Activated T-helper 2 cell treated with anti-CD3 and anti-CD28 coated beads, Interferon-gamma antibody, Interleukin-2, Interleukin-4, amounts not matched to agents 10 μg/mL and 5 μg/mL and 100 μg/mL, durations not matched to agents 14 hours and 24 hours and 36 hours (primary cell): ENCODE data around the gene PSMB9. TPM values are rescaled to one million over a fixed set of nuclear protein-coding genes. Genes with fewer than 3 reads are reported as not detected.
"Not testable (repeated sequence)": the region's sequence is repeated elsewhere in the genome, so short reads cannot be mapped to it uniquely, and the experiment has no call there.

Experiments
- DNase-seq: peaks from one replicate; pipeline ENCODE4 v3.0.0; 2021; ENCODE audit warnings: low spot score
- H3K27ac Mint-ChIP-seq: one replicate; pipeline ENCODE4 v1.8.0; 2021; ENCODE audit warnings: mixed read lengths
- H3K27me3 Mint-ChIP-seq: one replicate; pipeline ENCODE4 v1.8.0; 2021; ENCODE audit warnings: low read depth, mixed read lengths
- H3K36me3 Mint-ChIP-seq: one replicate; pipeline ENCODE4 v1.8.0; 2021; ENCODE audit warnings: low read depth, mixed read lengths
- H3K4me1 Mint-ChIP-seq: one replicate; pipeline ENCODE4 v1.8.0; 2021; ENCODE audit warnings: low read depth, mixed read lengths
- H3K4me3 Mint-ChIP-seq: one replicate; pipeline ENCODE4 v1.8.0; 2021; ENCODE audit warnings: low read depth, mild to moderate bottlenecking, moderate library complexity, mixed read lengths
- H3K9me3 Mint-ChIP-seq: one replicate; pipeline ENCODE4 v1.8.0; 2021; ENCODE audit warnings: mixed read lengths
- intact Hi-C: fragments of 100-400 bp; cut with micrococcal nuclease; formaldehyde crosslinking; loops from one replicate; pipeline ENCODE4 v1.15.1; 2023
- total RNA-seq: library from RNA; stranded (reverse); gene quantifications from 2 replicates; pipeline ENCODE4 v1.2.3, GENCODE V29; 2022

PSMB9 gene
- total RNA-seq, 1 donor from 2014 or later, result 262 TPM

GRCh38 chr6:32854376-32855178 lies 585 bp downstream of the PSMB9 start:
- peaks cover 63% of the 10 kb centered on the region for H3K4me1 Mint-ChIP-seq
- peaks cover 82% of the 10 kb centered on the region for H3K36me3 Mint-ChIP-seq
- H3K27me3 Mint-ChIP-seq, result no peaks in the 10 kb centered on the region
- DNase-seq, result peak; percentile 63
- intact Hi-C loops, result loop anchor here (1.0 to 10.0 kb wide), 2 partner anchors 16 to 460 kb away; partner anchors contain the start of genes TAP2, TAPBP and ZBTB22
- peak overlapping the region; percentile 99 for H3K4me3 Mint-ChIP-seq
- H3K27ac Mint-ChIP-seq, result peak overlapping the region; percentile 97
- H3K9me3 Mint-ChIP-seq, result no peaks in the 10 kb centered on the region

- DNase-seq, result no peak
- Mint-ChIP-seq H3K9me3 (no peaks in the 10 kb centered on the region), H3K27ac (peak overlapping the region; percentile 97), H3K4me1 (peaks cover 59% of the 10 kb centered on the region), H3K4me3 (peak overlapping the region; percentile 99), H3K36me3 (peaks cover 81% of the 10 kb centered on the region), H3K27me3 (no peaks in the 10 kb centered on the region)
- intact Hi-C loops, result loop anchor here (10.0 kb wide), 1 partner anchor 459 kb away; the partner anchor contains the start of genes TAPBP and ZBTB22
These were observed 1.6 kb downstream of the PSMB9 start for GRCh38 chr6:32855467-32856174.

GRCh38 chr6:32857156-32857891 lies 3.3 kb downstream of the PSMB9 start:
- intact Hi-C loops, result loop anchor here (10.0 kb wide), 1 partner anchor 457 kb away; the partner anchor contains the start of genes TAPBP and ZBTB22
- Mint-ChIP-seq H3K4me3 (peak overlapping the region; percentile 47), H3K27ac (peak overlapping the region; percentile 55), H3K9me3 (no peaks in the 10 kb centered on the region), H3K36me3 (peaks cover 80% of the 10 kb centered on the region), H3K4me1 (peaks cover 51% of the 10 kb centered on the region), H3K27me3 (no peaks in the 10 kb centered on the region)
- DNase-seq, result no peak

- intact Hi-C loops, result loop anchor here (10.0 kb wide), 1 partner anchor 457 kb away; the partner anchor contains the start of genes TAPBP and ZBTB22
- Mint-ChIP-seq H3K27ac (peak overlapping the region; percentile 64), H3K4me3 (no peak overlapping the region), H3K4me1 (peaks cover 51% of the 10 kb centered on the region), H3K9me3 (no peaks in the 10 kb centered on the region), H3K27me3 (no peaks in the 10 kb centered on the region), H3K36me3 (peaks cover 81% of the 10 kb centered on the region)
- DNase-seq, result no peak
These were observed 4.2 kb downstream of the PSMB9 start for GRCh38 chr6:32858194-32858593.

GRCh38 chr6:32860674-32861073 lies 6.7 kb downstream of the PSMB9 start:
- peaks cover 84% of the 10 kb centered on the region for H3K36me3 Mint-ChIP-seq
- H3K27me3 Mint-ChIP-seq, result no peaks in the 10 kb centered on the region
- intact Hi-C loops, result loop anchor here (10.0 kb wide), 1 partner anchor 46 kb away; the partner anchor contains the start of gene HLA-DOB
- DNase-seq, result no peak
- H3K4me3 Mint-ChIP-seq, result no peak overlapping the region
- H3K9me3 Mint-ChIP-seq, result no peaks in the 10 kb centered on the region
- H3K27ac Mint-ChIP-seq, result peak overlapping the region; percentile 60
- H3K4me1 Mint-ChIP-seq, result peaks cover 53% of the 10 kb centered on the region

GRCh38 chr6:32862725-32863124 lies 8.7 kb downstream of the PSMB9 start:
- Mint-ChIP-seq H3K27me3 (no peaks in the 10 kb centered on the region), H3K9me3 (no peaks in the 10 kb centered on the region), H3K27ac (no peak overlapping the region), H3K4me1 (peaks cover 55% of the 10 kb centered on the region), H3K36me3 (peaks cover 66% of the 10 kb centered on the region), H3K4me3 (no peak overlapping the region)
- intact Hi-C loops, result loop anchor here (10.0 kb wide), 1 partner anchor 48 kb away; the partner anchor contains the start of gene HLA-DOB
- DNase-seq, result no peak

- Mint-ChIP-seq H3K27me3 (no peaks in the 10 kb centered on the region), H3K4me3 (no peak overlapping the region), H3K27ac (peak overlapping the region; percentile 62), H3K9me3 (no peaks in the 10 kb centered on the region), H3K36me3 (peaks cover 37% of the 10 kb centered on the region), H3K4me1 (peaks cover 40% of the 10 kb centered on the region)
- no peak for DNase-seq
- intact Hi-C loops, result loop anchor here (10.0 kb wide), 1 partner anchor 51 kb away; the partner anchor contains the start of gene HLA-DOB
These were observed 11.9 kb downstream of the PSMB9 start for GRCh38 chr6:32865724-32866443.

- Mint-ChIP-seq H3K27ac (peak overlapping the region; percentile 73), H3K4me1 (peaks cover 40% of the 10 kb centered on the region), H3K4me3 (no peak overlapping the region), H3K27me3 (no peaks in the 10 kb centered on the region), H3K36me3 (peaks cover 29% of the 10 kb centered on the region), H3K9me3 (no peaks in the 10 kb centered on the region)
- DNase-seq, result no peak
- intact Hi-C loops, result loop anchor here (10.0 kb wide), 1 partner anchor 52 kb away; the partner anchor contains the start of gene HLA-DOB
These were observed 13.1 kb downstream of the PSMB9 start for GRCh38 chr6:32867022-32867477.

- no peak overlapping the region for H3K4me3 Mint-ChIP-seq
- H3K27ac Mint-ChIP-seq, result peak overlapping the region; percentile 73
- no peaks in the 10 kb centered on the region for H3K9me3 Mint-ChIP-seq
- no peaks in the 10 kb centered on the region for H3K27me3 Mint-ChIP-seq
- H3K4me1 Mint-ChIP-seq, result peaks cover 40% of the 10 kb centered on the region
- intact Hi-C loops, result loop anchor here (1.0 to 10.0 kb wide), 2 partner anchors 29 to 53 kb away; partner anchors contain the start of genes HLA-DOB and TAP2
- H3K36me3 Mint-ChIP-seq, result peaks cover 27% of the 10 kb centered on the region
- DNase-seq, result no peak
These were observed 13.7 kb downstream of the PSMB9 start for GRCh38 chr6:32867554-32868256.

GRCh38 chr6:32868257-32868788 lies 14.3 kb downstream of the PSMB9 start:
- H3K4me3 Mint-ChIP-seq, result no peak overlapping the region
- peak; percentile 76 for DNase-seq
- H3K27ac Mint-ChIP-seq, result no peak overlapping the region
- no peaks in the 10 kb centered on the region for H3K9me3 Mint-ChIP-seq
- peaks cover 40% of the 10 kb centered on the region for H3K4me1 Mint-ChIP-seq
- H3K27me3 Mint-ChIP-seq, result no peaks in the 10 kb centered on the region
- intact Hi-C loops, result loop anchor here (1.0 to 10.0 kb wide), 2 partner anchors 30 to 54 kb away; partner anchors contain the start of genes HLA-DOB and TAP2
- H3K36me3 Mint-ChIP-seq, result peaks cover 24% of the 10 kb centered on the region

- H3K27me3 Mint-ChIP-seq, H3K4me3 Mint-ChIP-seq, intact Hi-C loops, H3K9me3 Mint-ChIP-seq, H3K4me1 Mint-ChIP-seq, H3K27ac Mint-ChIP-seq, DNase-seq: not testable (repeated sequence)
- peaks cover 22% of the 10 kb centered on the region for H3K36me3 Mint-ChIP-seq
These were observed 20.0 kb downstream of the PSMB9 start for GRCh38 chr6:32873947-32874346.
